Keratinocyte (primary cell): ENCODE data around the gene SLC26A2. TPM values are rescaled to one million over a fixed set of nuclear protein-coding genes. Genes with fewer than 3 reads are reported as not detected.

Source experiments
- DNase-seq: peaks from one replicate; pipeline ENCODE4 v3.0.0-alpha.2; 2011; ENCODE audit warnings: low read depth, missing footprints, low spot score
- FAIRE-seq: peaks from 2 replicates; lab custom pipeline; 2011; peaks lifted over from hg19 to GRCh38; lab: Jason Lieb, UNC
- H2AFZ ChIP-seq: 2 replicates; pipeline ENCODE4 v1.6.0; 2012; ENCODE audit warnings: low read length, control low read depth, inconsistent platforms; ENCODE audit not compliant: control insufficient read depth
- H3K27ac ChIP-seq: 2 replicates; pipeline ENCODE4 v1.5.1; 2011; ENCODE audit warnings: low read length; ENCODE audit not compliant: control insufficient read depth, insufficient read depth
- H3K27me3 ChIP-seq: 3 replicates; pipeline ENCODE4 v1.6.0; 2011; ENCODE audit warnings: low read length; ENCODE audit not compliant: control insufficient read depth, insufficient read depth; ENCODE audit errors: extremely low read depth
- H3K36me3 ChIP-seq, 2 experiments: 2 replicates in 1 of 2; 3 replicates in 1 of 2; pipeline ENCODE4 v1.5.1; 2011; ENCODE audit warnings: low read length in 2 of 2, mild to moderate bottlenecking in 1 of 2; ENCODE audit not compliant: control insufficient read depth in 2 of 2, insufficient read depth in 2 of 2; ENCODE audit errors: extremely low read depth in 1 of 2
- H3K4me1 ChIP-seq: 3 replicates; pipeline ENCODE4 v1.5.1; 2011; ENCODE audit warnings: low read length; ENCODE audit not compliant: control insufficient read depth, insufficient read depth; ENCODE audit errors: extremely low read depth
- H3K4me2 ChIP-seq: 3 replicates; pipeline ENCODE4 v1.6.0; 2011; ENCODE audit warnings: low read depth, low read length; ENCODE audit not compliant: control insufficient read depth, insufficient read depth; ENCODE audit errors: extremely low read depth
- H3K4me3 ChIP-seq, 3 experiments: fragments of 200-600 bp in 1 of 3; sonication (generic) in 1 of 3; 2 replicates in 2 of 3; 3 replicates in 1 of 3; pipeline ENCODE4 v1.5.1; 2011 to 2016; ENCODE audit warnings: low read length in 3 of 3, mild to moderate bottlenecking in 3 of 3, control low read depth in 2 of 3, inconsistent platforms in 1 of 3, low read depth in 1 of 3, mixed read lengths in 1 of 3, mixed run types in 1 of 3, moderate library complexity in 1 of 3; ENCODE audit not compliant: control insufficient read depth in 2 of 3, insufficient read depth in 2 of 3; ENCODE audit errors: extremely low read depth in 1 of 3
- H3K79me2 ChIP-seq: 2 replicates; pipeline ENCODE4 v1.6.0; 2012; ENCODE audit warnings: low read length; ENCODE audit not compliant: control insufficient read depth, insufficient read depth
- H3K9ac ChIP-seq: 3 replicates; pipeline ENCODE4 v1.6.0; 2011; ENCODE audit warnings: low read length; ENCODE audit not compliant: control insufficient read depth, insufficient read depth; ENCODE audit errors: extremely low read depth
- H3K9me1 ChIP-seq: 3 replicates; pipeline ENCODE4 v1.6.0; 2011; ENCODE audit warnings: low read length; ENCODE audit not compliant: control insufficient read depth, insufficient read depth; ENCODE audit errors: extremely low read depth
- H3K9me3 ChIP-seq: 2 replicates; pipeline ENCODE4 v1.5.1; 2012; ENCODE audit warnings: low read depth, low read length; ENCODE audit not compliant: control insufficient read depth
- H4K20me1 ChIP-seq: 3 replicates; pipeline ENCODE4 v1.6.0; 2011; ENCODE audit warnings: low read length; ENCODE audit not compliant: control insufficient read depth, insufficient read depth; ENCODE audit errors: extremely low read depth
- CTCF ChIP-seq, 3 experiments: IDR thresholded peaks in 1 of 3; conservative IDR thresholded peaks in 1 of 3; optimal IDR thresholded peaks in 1 of 3; 2 replicates in 2 of 3; 3 replicates in 1 of 3; pipeline versions ENCODE3 to v1.5.1; 2011; ENCODE audit warnings: low read length in 3 of 3, mild to moderate bottlenecking in 3 of 3, moderate library complexity in 2 of 3, control low read depth in 1 of 3, inconsistent platforms in 1 of 3; ENCODE audit not compliant: insufficient read depth in 2 of 3; ENCODE audit errors: extremely low read depth in 1 of 3
- EZH2 ChIP-seq: IDR thresholded peaks from one replicate; pipeline ENCODE4 v1.6.1; 2012; ENCODE audit warnings: inconsistent platforms, mild to moderate bottlenecking, low read length, moderate library complexity
- dilution Hi-C: fragments of 300-500 bp; cut with MboI; formaldehyde crosslinking; loops from one replicate; pipeline ENCODE4 v1.7.0; 2020; ENCODE audit warnings: low sequenced_read_pairs; ENCODE audit not compliant: extremely low pct_ligation_motif_present
- polyA plus RNA-seq, 5 experiments: library from polyadenylated mRNA; depleted of rRNA in 3 of 5; stranded (reverse) in 3 of 5; stranded (forward) in 1 of 5; unstranded in 1 of 5; fragments of >200 nt; gene quantifications; 1 replicate in 1 of 5; 2 replicates in 3 of 5; 3 replicates in 1 of 5; pipeline versions ENCODE4 v1.2.1 to v1.2.3, GENCODE V29; 2011 to 2012; ENCODE audit warnings: missing spikeins in 2 of 5, low read depth in 1 of 5, low replicate concordance in 1 of 5

SLC26A2 gene
- polyA plus RNA-seq, 1 donor (not counting 4 experiments of a cell fraction or from before 2014, with no cell fraction given), result 10.3 TPM

GRCh38 chr5:149931992-149932436 is 28.5 kb upstream of the SLC26A2 start:
- no peak for DNase-seq
- FAIRE-seq, result peak; percentile 29
- Histone ChIP-seq H2AFZ (no peak overlapping the region), H4K20me1 (no peaks in the 10 kb centered on the region), H3K9me1 (no peaks in the 10 kb centered on the region), H3K4me1 (peaks cover 22% of the 10 kb centered on the region), H3K79me2 (no peaks in the 10 kb centered on the region), H3K9ac (no peak overlapping the region), H3K27ac (no peak overlapping the region), H3K27me3 (no peaks in the 10 kb centered on the region), H3K9me3 (no peaks in the 10 kb centered on the region), H3K4me3 (no peak overlapping the region), H3K36me3 (no peaks in the 10 kb centered on the region), H3K4me2 (no peak overlapping the region)
- dilution Hi-C loops, result no loop called here
- TF ChIP-seq CTCF (optimal IDR thresholded peaks at IDR 0.05 in 1 of 3, IDR thresholded peaks at IDR 0.05 in 1 of 3, conservative IDR thresholded peaks at IDR 0.05 in 1 of 3; ENCODE audit: extremely low read depth in 1 of 3, insufficient read depth in 2 of 3, low read length in 3 of 3) (no peak), EZH2 (no peak)

- TF ChIP-seq EZH2, result no peak
- TF ChIP-seq CTCF (optimal IDR thresholded peaks at IDR 0.05 in 1 of 3, IDR thresholded peaks at IDR 0.05 in 1 of 3, conservative IDR thresholded peaks at IDR 0.05 in 1 of 3; ENCODE audit: extremely low read depth in 1 of 3, insufficient read depth in 2 of 3, low read length in 3 of 3), result no peak
- DNase-seq (no peak), FAIRE-seq (peak; percentile 59)
- Histone ChIP-seq H3K4me1 (peaks cover 29% of the 10 kb centered on the region), H2AFZ (no peak overlapping the region), H3K27me3 (no peaks in the 10 kb centered on the region), H3K27ac (no peak overlapping the region), H4K20me1 (no peaks in the 10 kb centered on the region), H3K9me1 (no peaks in the 10 kb centered on the region), H3K9ac (no peak overlapping the region), H3K4me3 (no peak overlapping the region), H3K9me3 (no peaks in the 10 kb centered on the region), H3K36me3 (no peaks in the 10 kb centered on the region), H3K4me2 (no peak overlapping the region), H3K79me2 (no peaks in the 10 kb centered on the region)
- dilution Hi-C loops, result no loop called here
Measured at GRCh38 chr5:149932445-149933350, 27.9 kb upstream of the SLC26A2 start.
